Measurements from ENCODE around the gene SLC6A19.

Gene SLC6A19

DNA sequence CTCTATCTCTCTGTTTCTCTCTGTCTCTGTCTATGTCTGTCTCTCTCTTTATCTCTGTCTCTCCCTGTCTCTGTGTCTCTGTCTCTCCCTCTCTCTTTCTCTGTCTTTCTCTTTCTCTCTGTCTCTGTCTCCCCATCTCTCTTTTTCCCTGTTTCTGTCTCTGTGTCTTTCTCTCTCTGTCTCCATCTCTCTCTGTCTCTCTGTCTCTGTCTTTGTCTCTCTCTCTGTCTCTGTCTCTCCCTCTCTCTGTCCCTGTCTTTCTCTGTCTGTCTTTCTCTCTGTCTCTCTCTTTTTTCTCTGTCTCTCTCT lies 2.1 kb upstream of the SLC6A19 start:
- H3K27me3 ChIP-seq: no peaks in the 10 kb centered on the region

GRCh38 chr5:1199649-1200494 lies 1.5 kb upstream of the SLC6A19 start:
- TF ChIP-seq, protein P1, sequence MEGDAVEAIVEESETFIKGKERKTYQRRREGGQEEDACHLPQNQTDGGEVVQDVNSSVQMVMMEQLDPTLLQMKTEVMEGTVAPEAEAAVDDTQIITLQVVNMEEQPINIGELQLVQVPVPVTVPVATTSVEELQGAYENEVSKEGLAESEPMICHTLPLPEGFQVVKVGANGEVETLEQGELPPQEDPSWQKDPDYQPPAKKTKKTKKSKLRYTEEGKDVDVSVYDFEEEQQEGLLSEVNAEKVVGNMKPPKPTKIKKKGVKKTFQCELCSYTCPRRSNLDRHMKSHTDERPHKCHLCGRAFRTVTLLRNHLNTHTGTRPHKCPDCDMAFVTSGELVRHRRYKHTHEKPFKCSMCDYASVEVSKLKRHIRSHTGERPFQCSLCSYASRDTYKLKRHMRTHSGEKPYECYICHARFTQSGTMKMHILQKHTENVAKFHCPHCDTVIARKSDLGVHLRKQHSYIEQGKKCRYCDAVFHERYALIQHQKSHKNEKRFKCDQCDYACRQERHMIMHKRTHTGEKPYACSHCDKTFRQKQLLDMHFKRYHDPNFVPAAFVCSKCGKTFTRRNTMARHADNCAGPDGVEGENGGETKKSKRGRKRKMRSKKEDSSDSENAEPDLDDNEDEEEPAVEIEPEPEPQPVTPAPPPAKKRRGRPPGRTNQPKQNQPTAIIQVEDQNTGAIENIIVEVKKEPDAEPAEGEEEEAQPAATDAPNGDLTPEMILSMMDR (IDR thresholded peaks at IDR 0.05; ENCODE audit: low read depth, low read length): no peak
- no peaks in the 10 kb centered on the region for H3K9me3 ChIP-seq
- no peaks in the 10 kb centered on the region for H3K36me3 ChIP-seq
- peak; percentile 62 for DNase-seq
- H3K27me3 ChIP-seq: no peaks in the 10 kb centered on the region
- peak overlapping the region; percentile 11; the same call in 1 of the 2 replicates for H3K4me3 ChIP-seq (ENCODE audit: low read depth, low read length)
- peaks cover 21% of the 10 kb centered on the region for H3K4me1 ChIP-seq

More for the DNA sequence above, 2.1 kb upstream of the SLC6A19 start:
- no peaks in the 10 kb centered on the region for H3K36me3 ChIP-seq
- H3K4me3 ChIP-seq (ENCODE audit: low read depth, low read length): no peak overlapping the region; the same call in 1 of the 2 replicates
- no peak for DNase-seq
- H3K9me3 ChIP-seq: no peaks in the 10 kb centered on the region
- H3K4me1 ChIP-seq: peaks cover 19% of the 10 kb centered on the region
- TF ChIP-seq, protein P1 (IDR thresholded peaks at IDR 0.05; ENCODE audit: low read depth, low read length): no peak

GRCh38 chr5:1200495-1201326 lies 684 bp upstream of the SLC6A19 start:
- H3K9me3 ChIP-seq: no peaks in the 10 kb centered on the region

GRCh38 chr5:1202026-1202797 lies 817 bp downstream of the SLC6A19 start:
- Histone ChIP-seq H3K9me3 (no peaks in the 10 kb centered on the region), H3K36me3 (no peaks in the 10 kb centered on the region), H3K27me3 (no peaks in the 10 kb centered on the region), H3K4me3 (ENCODE audit: low read depth, low read length) (no peak overlapping the region), H3K4me1 (peaks cover 21% of the 10 kb centered on the region)
- TF ChIP-seq, protein P1 (IDR thresholded peaks at IDR 0.05; ENCODE audit: low read depth, low read length): no peak
- no peak for DNase-seq

More at GRCh38 chr5:1200495-1201326, 684 bp upstream of the SLC6A19 start:
- H3K36me3 ChIP-seq: no peaks in the 10 kb centered on the region
- H3K4me1 ChIP-seq: peaks cover 21% of the 10 kb centered on the region
- no peak for DNase-seq
- no peak overlapping the region for H3K4me3 ChIP-seq (ENCODE audit: low read depth, low read length)
- TF ChIP-seq, protein P1 (IDR thresholded peaks at IDR 0.05; ENCODE audit: low read depth, low read length): no peak
- no peaks in the 10 kb centered on the region for H3K27me3 ChIP-seq

- no peaks in the 10 kb centered on the region for H3K36me3 ChIP-seq
- TF ChIP-seq, protein P1 (IDR thresholded peaks at IDR 0.05; ENCODE audit: low read depth, low read length): no peak
Measured at GRCh38 chr5:1202798-1203185, 1.4 kb downstream of the SLC6A19 start.

More at GRCh38 chr5:1202798-1203185, 1.4 kb downstream of the SLC6A19 start:
- no peak overlapping the region for H3K4me3 ChIP-seq (ENCODE audit: low read depth, low read length)
- no peaks in the 10 kb centered on the region for H3K9me3 ChIP-seq
- H3K4me1 ChIP-seq: peaks cover 21% of the 10 kb centered on the region
- DNase-seq: no peak
- no peaks in the 10 kb centered on the region for H3K27me3 ChIP-seq
